SW 1271 (cell line): ENCODE measurements around the gene FBXO27.
A peak's percentile ranks its signal among the peaks of the same experiment; 100 is the strongest.
"Not testable (repeated sequence)": the region's sequence is repeated elsewhere in the genome, so short reads cannot be mapped to it uniquely, and the experiment has no call there.

Experiments used
- DNase-seq, 2 experiments: peaks; one replicate each; lab custom pipeline; 2025; lab: John Stamatoyannopoulos, UW

The FBXO27 gene

DNA sequence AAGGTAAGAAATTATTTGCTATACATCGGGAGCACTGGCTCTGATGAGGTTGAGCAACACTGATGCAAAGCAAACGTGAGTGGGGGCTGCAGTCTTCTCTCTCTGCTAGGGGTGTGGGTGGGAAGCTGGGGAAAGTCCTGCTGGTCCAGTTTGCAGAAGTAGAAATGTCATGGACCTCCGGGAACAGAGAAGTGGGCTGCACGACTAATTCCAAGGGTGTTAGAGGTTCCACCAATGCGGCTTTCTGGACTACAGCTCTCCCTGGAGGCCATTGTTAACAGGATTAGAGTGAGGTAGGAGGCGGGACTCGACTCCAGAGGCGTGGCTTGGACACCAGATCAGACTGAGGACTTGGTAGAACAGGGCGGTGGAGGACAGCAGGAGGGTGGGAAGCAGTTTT lies 5.7 kb upstream of the FBXO27 start:
- DNase-seq: peak in 1 of 2 experiments; percentile 52

DNA sequence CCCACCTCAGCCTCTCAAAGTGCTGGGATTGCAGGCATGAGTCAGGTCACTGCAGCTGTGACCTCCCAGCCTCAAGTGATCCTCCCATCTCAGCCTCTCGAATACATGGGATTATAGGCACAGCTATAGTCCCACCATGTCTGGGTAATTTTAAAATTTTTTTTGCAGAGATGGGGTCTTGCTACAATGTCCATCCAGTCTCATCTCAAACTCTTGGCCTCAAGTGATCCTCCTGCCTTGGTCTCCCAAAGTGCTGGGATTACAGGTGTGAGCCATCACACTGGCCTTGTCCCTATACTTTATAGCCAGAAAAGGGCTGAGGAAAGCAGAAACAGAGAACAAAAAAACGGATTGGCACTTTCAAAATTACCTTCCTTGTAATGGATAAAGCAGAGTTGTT lies 4.8 kb upstream of the FBXO27 start:
- no peak for DNase-seq

DNA sequence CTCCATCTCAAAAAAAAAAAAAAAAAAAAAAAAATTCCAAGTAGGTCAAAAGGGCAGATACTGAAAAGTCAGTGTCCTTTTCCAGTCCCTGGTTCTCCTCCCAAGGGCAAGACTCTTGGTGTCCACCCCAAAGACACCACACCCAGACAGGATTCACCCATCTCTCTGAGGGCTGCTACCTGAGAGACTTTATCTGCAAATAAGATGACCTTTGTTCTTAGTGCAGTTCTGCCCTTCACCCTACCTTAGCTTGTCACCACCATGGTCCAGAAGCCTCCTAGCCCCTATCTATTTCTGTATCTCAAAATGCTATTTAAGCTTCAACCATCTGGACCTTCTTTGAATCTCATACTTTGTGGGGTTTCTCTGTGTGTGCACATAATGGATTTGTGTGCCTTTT lies 4.2 kb upstream of the FBXO27 start:
- DNase-seq: no peak

DNA sequence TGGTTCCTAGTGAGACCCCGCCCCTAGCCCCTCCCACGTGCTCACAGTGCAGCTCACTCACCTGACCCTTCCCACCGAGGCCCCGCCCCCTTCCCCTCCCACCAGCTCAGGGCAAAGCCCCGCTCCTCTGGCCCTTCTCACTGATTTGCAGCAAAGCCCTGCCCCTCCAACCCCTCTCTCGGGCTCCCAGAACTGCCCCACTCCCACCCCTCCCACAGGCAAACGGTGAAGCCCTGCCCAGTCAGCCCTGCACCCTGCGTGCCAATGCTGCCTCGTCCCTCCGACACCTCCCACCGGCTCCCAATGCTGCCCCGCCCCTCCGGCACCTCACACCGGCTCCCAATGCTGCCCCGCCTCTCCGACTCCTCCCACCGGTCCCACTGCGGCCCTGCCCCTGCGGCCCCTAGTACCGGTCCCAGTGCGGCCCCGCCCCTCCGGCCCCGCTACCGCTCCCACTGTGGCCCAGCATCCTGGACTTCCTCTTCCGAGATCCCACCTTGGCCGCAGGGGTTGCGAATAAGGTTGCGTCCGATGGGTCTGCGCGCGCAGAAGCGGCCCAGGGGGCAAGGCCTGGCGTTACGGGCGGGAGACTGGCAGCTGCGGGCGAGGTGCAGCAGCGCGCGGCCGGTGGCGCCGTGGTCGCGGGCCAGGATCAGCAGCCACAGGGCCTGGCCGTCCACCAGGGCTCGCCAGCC lies 834 bp downstream of the FBXO27 start:
- DNase-seq: peak; percentile 87 to 96

DNA sequence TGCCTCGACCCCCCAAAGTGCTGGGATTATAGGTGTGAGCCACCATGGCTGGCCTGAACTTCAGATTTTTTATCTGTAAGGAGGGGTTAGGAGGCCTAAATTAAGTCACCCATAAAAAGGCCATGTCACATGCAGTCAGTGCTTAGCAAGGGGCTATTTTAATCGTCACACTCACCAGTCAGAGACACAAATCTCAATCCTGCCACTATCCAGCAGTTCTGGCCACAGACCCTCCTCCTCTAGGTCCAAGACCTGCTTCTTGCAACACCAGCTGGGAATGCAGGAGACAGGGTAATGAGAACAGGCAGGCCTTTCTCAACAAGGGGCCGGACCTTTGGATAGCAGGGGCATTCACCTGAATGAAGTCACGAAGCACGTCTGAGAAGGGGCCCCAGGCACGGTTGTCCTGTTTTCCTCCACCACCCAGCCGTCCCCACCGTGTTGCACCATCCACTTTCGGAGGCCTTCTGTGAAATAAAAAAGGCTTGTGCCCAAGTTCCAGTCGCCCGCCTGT lies 1.4 kb downstream of the FBXO27 start:
- DNase-seq: no peak

DNA sequence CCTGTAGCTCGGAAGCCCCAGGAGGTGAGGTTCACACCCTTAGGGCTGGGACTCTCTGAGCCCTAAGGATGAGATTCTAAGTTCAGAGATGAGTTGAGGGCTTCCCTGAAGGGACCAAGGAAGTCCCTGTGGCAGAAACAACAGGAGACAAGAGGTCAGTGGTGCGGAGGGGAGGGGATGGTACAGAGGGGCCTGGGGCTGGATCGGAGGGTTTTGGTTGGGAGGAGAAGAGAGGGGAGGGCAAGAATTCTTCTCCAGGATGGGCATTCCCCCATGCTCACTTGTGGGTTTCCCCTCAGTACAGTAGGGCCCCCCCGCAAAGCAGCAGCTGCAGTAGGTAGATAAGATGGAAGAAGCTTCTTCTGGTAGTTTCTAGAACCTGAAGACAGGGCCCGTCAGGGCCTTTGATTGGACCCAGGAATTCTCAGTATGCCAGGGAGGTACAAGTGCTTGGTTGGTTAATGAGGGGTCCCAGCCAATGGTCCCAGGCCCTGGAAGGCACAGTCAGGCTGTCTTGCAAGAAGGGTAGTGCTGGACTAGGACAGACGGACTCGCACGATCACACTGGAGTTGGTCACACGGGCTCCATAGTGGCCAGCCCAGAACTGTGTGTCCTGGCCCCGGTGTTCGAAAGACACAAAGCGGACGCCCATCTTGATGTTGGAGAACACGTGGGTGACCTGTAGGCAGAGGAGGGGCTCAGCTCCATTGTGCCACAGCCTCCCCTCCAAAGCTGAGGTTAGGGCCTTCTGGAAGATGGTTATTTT lies 7.3 kb downstream of the FBXO27 start:
- DNase-seq: no peak

DNA sequence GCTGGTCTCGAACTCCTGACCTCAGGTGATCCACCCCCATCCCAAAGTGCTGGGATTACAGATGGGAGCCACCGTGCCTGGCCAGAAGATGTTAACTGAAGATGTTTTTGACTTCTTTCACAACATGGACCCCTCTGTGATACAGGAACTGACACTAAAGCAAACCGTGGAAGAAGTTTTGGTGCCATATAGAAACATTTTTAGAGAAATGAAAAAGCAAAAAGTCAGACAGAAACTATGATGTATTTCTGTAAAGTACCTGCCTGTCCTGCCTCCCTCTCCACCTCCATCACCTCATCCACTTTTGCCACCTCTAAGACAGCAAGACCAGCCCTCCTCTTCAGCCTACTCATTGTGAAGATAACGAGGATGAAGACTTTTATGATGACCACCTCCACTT lies 11.3 kb downstream of the FBXO27 start:
- no peak for DNase-seq

DNA sequence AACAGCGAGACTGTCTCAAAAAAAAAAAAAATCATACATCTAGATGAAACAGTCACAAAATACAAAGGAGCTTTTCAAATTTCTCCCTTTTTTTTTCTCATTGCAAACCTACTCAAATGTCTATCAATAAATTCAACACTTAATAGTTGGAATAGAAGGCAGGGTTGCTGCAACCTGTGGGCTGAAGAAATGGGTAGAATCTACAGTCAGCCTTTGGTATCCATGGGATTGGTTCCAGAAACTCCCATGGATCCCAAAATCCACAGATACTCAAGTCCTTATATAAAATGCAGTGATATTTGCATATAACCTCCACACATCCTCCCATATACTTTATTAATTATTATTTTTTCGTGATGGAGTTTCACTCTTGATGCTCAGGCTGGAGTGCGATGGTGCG lies 14.7 kb downstream of the FBXO27 start:
- no peak for DNase-seq

DNA sequence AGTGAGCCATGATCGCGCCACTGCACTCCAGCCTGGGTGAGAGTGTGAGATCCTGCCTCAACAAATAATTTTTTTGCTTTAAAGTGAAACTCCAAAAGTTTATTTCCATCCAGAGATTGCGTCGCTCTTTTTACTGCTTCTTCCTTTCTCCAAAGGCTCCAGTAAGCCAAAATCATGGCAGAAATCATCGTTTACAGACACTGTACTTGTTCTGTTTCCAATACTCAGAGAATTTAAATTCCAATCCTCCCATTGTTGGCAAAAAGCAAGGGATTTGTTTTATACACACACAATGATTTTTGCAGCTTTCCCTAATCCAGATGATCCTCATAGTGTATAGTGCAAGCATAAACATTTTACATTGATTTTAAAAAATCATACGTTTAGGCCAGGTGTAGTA lies 15.3 kb downstream of the FBXO27 start:
- DNase-seq: no peak

DNA sequence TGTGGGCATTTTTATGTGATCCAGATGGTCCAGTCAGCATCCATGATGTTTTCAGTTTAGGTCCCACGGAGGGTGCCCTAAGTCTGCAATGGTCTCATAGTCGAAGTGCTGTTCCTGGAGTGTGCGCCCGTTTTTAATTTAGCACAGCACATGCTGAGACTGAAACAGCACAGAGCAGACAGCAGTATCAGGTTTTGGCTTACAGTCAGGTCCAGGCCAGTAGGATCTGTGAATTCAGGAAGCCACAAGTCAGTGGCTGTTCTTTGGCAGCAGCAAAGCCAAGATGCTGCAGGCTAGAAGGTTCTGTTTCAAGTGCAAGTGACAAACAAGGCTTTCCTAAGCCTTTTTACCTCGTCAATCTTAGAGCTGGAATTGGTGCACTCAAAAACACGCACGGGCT lies 18.3 kb downstream of the FBXO27 start:
- DNase-seq: no peak

DNA sequence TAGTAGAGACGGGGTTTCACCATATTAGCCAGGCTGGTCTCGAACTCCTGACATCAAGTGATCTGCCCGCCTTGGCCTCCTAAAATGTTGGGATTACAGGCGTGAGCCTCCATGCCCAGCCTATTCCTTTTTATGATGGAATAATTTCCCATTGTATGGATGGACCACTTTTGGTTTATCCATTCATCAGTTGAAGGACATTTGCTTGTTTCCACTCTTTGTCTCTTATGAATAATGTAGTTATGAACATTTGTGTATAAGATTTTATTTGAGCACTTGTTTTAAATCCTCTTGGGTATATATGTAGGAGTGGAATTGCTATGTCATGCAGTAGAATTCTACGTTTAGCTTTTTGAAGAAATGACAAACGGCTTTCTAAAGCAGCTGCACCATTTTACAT lies 23.3 kb downstream of the FBXO27 start:
- DNase-seq: no peak

DNA sequence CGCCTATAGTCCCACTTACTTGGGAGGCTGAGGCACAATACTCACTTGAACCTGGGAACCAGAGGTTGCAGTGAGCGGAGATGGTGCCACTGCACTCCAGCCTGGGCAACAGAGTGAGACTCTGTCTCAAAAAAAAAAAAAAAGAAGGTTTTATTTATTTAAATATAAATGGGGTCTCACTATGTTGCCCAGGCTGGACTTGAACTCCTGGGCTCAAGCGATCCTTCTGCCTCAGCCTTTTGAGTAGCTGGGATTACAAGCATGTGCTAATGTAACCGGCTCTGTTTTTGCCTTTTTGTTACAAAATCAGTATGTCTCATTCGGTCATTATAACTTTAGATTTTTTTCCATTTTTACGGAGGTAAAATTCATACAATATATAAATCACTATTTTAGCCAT lies 24.2 kb downstream of the FBXO27 start:
- DNase-seq: no peak

DNA sequence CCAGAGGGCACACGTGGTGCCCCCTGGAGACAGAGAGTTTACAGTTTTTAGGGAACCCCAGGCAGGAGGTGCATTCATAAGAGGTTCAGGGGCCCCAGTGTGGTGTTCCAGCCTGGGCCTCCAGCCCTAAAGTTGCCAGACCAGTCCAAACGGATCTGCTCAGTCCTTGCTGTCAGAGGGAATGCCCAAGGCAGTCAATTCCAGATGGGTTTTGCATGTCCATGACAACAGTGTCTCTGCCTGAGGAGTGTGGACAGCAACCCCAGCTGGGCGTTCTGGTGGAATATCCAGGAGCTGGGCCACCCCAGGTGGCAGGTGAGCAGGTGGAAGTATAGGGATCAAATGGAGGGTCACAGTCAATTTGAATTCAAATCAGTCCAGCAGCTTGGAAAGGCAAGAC lies 25.3 kb downstream of the FBXO27 start:
- no peak for DNase-seq

DNA sequence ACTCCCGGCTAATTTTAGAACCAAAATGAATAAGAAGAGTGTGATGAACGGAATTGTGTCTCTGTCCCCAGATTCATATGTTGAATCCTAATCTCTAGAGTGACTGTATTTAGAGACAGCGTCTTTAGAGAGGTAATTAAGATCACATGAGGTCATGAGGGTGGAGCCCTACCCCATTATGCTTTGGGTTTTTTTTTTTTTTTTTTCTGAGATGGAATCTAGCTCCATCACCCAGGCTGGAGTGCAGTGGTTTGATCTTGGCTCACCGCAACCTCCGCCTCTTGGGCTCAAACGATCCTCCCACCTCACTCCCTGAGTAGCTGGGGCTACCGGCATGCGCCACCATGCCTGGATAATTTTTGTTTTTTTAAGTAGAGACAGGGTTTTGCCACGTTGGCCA lies 27.9 kb downstream of the FBXO27 start:
- DNase-seq: no peak

DNA sequence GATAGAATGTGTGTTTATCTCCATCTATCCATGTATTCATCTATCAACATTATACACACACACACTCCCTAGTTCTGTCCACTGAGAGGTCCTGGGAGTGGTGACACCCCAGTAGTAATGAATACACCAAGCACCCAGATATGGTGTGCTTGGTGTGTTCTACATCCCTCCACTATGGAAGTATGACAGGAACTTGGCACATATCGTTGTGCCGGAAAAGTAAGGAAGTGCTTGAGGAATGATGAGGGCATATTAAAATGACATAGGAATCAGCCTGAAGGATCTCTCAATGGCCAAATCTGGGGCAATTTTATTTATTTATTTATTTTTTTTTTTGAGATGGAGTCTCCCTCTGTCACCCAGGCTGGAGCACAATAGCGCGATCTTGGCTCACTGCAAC lies 28.6 kb downstream of the FBXO27 start:
- no peak for DNase-seq

DNA sequence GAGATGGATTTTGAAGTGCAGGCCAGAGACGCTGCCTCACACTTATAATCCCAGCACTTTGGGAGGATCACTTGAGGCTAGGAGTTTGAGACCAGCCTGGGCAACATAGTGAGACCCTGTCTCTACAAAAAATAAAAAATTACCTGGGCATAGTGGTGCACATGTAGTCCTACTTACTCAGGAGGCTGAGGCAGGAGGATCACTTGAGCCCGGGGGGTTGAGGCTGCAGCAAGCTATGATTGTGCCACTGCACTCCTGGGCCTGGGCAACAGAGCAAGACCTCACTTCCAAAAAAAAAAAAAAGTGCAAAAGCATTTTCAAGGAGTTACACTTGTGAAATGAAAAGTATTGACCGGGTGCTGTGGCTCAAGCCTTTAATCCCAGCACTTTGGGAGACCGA lies 29.2 kb downstream of the FBXO27 start:
- no peak for DNase-seq

DNA sequence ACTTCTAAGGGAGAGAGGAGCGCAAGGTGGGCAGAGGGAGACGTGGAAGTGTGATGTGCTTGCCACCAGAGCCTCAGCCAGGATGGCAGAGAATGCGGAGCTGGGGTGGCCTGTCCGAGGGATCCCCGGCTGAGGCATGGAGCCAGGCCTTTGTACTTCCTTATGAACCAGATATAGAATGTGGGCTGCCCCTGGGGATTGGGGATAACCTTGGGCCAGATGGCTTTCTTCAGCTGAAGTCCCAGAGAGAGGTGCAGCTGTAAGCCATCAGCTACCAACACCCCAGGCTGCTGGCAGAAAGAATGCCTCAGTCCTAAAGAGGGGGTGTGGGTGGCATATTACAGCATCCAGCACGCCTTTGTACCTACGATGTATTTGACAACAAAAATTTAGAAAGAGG lies 31.3 kb downstream of the FBXO27 start:
- DNase-seq: no peak

DNA sequence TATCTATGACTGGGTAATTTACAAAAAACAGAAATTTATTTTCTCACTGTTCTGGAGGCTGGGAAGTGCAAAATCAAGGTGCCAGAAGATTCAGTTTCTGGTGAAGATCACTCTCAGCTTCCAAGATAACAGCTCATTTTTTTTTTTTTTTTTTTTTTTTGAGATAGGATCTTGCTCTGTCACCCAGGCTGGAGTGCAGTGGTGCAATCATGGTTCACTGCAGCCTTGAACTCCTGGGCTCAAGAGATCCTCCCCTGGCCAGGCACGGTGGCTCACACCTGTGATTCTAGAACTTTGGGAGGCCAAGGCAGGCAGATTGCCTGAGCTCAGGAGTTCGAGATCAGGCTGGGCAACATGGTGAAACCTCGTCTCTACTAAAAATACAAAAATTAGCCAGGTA lies 34.8 kb downstream of the FBXO27 start:
- not testable (repeated sequence) for DNase-seq

DNA sequence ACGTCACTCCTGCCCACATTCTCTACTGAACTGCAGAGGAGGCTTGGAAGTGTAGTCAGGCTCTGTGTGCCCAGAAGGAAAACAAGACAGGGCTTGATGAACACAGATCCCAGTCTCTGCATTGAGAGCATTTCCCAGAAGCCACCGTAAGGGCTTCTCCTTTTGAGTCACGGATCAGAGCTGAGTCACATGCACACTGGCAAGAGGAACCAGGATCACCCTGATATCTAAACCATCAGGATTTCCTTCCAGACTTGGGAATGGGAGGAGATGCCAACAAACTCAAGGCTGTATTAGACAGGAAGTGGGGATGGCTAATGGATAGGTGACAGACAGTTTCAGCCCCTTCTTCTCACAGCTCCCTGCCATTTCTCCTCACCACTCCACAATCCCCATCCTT lies 39.1 kb downstream of the FBXO27 start:
- DNase-seq: no peak

DNA sequence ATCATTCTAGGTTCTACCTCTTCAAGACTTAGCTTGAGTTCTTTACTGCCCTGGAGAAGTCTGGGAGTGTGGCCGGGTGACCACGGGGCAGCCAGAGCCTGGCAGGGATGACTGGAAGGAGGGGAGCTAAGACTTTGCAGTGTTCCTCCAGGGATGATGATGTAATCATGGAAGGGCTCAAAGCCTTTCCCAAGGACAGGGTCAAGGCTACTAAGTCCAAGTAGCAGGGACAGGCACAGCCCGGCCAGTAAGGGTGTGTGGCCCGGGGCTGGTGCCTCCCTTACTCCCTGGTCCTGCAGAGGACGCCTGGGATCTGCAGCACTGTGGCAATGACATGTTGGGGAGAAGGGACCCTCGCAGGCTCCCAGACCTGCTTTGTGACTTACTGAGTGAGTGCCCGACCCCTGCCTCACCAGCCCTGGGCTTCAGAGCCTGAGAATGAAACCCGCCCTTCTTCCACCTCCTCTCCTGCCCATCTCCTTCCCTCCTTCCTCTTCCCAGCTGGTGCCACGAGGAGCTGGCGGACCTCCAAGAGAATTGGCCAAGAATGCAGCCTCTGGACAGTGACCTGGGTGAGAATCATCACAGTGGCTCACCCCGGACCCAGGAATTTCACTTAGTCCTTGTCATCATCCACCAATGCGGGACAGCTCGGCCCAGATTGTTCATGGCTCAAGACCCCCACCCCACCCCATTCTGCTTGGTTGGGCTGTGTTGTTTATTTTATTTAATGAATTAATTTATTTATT lies 41.2 kb downstream of the FBXO27 start:
- no peak for DNase-seq

DNA sequence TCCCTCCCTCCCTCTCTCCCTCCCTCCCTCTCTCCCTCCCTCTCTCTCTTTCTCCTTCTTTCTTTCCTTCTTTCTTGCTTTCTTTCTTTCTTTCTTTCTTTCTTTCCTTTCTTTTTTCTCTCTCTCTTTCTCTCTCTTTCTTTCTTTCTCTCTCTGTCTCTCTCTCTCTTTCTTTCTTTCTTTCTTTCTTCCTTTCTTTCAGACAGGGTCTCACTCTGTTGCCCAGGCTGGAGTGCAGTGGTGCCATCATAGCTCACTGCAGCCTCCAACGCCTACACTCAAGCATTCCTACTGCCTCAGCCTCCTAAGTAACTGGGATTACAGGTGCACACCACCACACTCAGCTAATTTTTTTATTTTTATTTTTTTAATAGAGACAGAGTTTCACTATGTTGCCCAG lies 42.7 kb downstream of the FBXO27 start:
- DNase-seq: not testable (repeated sequence)

DNA sequence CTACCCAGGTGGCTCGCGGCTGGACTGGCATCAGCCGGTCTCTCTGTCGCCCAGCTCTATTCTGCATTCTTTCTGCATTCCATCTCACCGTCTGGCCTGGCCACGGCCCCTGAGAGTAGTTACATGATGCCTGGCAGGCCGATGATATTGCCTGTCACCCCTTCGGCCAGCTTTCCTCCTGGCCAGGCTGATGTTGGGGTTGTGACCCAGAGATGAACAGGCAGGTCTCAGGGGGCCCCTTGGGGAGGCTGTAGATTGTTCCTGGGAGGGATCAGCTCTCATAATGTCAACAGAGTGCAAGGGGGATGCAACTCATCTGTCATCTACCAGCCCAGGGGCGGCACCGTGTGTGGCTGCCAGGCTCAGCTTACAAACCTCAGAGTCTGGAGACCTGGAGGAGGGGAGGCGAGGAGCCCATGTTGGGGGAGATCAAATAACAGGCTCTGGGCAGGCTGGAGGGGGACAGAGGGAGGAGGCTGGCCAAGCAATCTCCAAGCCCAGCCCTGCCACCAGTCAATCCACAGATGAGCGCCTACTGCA lies 43.2 kb downstream of the FBXO27 start:
- peak in 1 of 2 experiments; percentile 32 for DNase-seq

DNA sequence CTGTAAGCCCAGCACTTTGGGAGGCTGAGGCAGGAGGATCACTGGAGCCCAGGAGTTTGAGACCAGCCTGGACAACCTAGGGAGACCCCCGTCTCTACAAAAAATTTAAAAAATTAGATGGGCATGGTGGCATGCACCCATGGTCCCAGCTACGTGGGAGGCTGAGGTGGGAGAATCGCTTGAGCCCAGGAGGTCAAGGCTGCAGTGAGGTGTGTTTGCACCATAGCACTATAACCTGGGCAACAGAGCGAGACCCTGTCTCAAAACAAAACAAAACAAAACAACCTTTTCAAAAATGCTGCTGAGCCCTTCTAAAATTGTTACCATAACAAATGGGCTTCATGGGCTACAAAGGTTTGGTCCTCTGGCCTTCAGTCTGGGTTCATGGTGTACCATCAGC lies 43.7 kb downstream of the FBXO27 start:
- not testable (repeated sequence) for DNase-seq
